CD4-positive, alpha-beta T cell treated with Interleukin-15 for 4 hours (primary cell): ENCODE data around the gene GRK6.
"Not testable (repeated sequence)": the region's sequence is repeated elsewhere in the genome, so short reads cannot be mapped to it uniquely, and the experiment has no call there.

Experiments
- DNase-seq: peaks from one replicate; pipeline ENCODE4 v3.0.0-alpha.2; 2020; ENCODE audit warnings: low spot score

The GRK6 gene

GRCh38 chr5:177471610-177472356 is 45.3 kb downstream of the GRK6 start:
- DNase-seq, result peak; percentile 48

GRCh38 chr5:177472460-177473442 is 46.3 kb downstream of the GRK6 start:
- DNase-seq, result peak; percentile 48

DNA sequence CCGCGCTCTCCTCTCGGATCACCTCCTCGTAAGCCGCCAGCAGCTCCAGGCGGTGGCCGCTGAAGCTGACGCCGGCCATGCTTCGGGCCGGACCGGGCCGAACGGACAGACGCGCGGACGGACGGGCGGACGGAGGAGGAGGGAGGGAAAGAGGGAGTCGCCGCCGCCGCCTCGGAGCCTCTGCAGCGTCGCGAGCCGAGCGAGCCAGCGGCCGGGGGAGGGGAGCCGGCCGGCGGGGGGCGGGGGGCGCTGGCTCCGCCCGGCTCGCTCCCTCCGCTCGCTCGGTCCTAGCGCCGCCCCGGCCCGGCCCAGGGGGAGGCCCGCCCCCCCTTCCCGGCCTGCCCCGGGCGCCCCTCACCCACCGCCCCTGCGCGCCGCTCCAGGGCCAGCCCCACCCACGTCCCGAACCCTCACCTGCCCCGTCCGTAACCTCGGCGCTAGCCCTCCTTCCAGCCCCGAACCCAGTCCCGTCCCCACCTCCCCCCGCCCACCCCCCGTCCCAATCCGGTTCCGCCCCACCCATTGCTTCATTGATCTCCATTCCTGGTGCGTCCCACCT is 47.0 kb downstream of the GRK6 start, which contains the start of gene DBN1:
Gene DBN1 (minus strand): TSS at position 192 of the 559 bp plus-strand sequence. CDS start 113 bp downstream, at position 79.
- DNase-seq, result no peak

GRCh38 chr5:177474002-177474476 is 47.6 kb downstream of the GRK6 start:
- DNase-seq, result no peak

DNA sequence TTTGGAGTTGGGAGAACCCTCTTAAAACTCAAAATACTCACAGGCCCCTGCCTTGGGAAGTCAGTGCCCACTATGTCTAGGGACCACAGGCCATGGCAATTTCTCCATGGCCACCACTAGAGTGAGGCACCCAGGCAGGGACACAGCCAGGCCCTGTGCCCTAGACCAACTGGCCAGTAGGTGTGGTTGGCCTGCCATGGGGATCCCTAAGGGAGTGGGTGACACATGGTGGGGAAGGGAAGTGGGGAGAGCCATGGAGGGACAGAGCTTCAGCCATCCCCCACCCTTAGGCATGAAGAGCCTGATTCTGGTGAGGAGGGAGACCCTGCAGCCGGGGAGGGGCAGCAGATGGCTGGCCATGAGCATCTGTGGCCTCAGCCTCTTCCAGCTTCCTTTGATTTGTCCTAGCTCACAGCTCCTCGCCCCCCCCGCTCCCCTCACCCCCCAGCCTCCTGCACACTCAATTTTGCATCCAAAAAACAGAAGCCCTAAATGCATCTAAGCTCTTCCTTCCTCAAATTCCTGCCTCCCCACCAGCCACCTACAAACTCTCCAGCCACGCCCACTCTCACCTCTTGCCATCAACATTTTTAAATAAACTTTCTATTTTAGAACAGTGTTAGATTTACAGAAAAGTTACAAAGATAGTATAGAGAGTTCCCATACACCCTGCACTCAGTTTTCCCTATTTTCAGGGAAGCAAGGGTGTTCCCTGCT is 48.5 kb downstream of the GRK6 start:
- DNase-seq, result no peak

GRCh38 chr5:177475563-177476427 is 49.3 kb downstream of the GRK6 start:
- no peak for DNase-seq

DNA sequence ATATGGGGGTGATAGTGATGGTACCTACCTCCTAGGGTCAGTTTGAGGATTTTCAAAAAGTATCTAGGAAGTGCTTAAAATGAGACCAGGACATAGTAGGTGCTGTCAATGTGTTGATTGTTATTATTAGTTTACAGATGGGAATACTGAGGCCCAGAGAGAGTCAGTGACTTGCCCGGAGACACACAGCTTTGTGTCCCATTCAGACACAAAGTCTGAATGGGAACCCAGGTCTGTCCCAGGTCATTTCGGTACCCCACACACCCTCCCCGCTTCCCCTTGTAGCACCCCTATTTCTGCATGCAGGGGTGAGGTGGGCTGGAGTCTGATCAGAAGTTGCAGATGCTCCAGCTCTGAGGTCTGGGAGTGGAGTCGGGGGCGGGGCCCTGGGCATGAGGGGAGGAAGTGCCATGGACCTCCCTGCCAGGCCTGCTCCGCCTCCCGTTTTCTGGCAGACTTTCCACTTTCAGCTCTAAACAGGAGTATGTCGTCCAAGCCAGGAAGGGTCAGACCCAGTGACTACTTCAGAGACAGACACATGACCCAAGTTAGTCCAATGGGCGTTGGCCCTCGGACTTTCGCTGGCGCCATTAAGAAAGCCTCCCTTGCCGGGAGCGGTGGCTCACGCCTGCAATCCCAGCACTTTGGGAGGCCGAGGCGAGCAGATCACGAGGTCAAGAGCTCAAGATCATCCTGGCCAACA is 50.2 kb downstream of the GRK6 start:
- DNase-seq, result no peak

- DNase-seq, result no peak
Observed at GRCh38 chr5:177477701-177478477, 51.4 kb downstream of the GRK6 start.

DNA sequence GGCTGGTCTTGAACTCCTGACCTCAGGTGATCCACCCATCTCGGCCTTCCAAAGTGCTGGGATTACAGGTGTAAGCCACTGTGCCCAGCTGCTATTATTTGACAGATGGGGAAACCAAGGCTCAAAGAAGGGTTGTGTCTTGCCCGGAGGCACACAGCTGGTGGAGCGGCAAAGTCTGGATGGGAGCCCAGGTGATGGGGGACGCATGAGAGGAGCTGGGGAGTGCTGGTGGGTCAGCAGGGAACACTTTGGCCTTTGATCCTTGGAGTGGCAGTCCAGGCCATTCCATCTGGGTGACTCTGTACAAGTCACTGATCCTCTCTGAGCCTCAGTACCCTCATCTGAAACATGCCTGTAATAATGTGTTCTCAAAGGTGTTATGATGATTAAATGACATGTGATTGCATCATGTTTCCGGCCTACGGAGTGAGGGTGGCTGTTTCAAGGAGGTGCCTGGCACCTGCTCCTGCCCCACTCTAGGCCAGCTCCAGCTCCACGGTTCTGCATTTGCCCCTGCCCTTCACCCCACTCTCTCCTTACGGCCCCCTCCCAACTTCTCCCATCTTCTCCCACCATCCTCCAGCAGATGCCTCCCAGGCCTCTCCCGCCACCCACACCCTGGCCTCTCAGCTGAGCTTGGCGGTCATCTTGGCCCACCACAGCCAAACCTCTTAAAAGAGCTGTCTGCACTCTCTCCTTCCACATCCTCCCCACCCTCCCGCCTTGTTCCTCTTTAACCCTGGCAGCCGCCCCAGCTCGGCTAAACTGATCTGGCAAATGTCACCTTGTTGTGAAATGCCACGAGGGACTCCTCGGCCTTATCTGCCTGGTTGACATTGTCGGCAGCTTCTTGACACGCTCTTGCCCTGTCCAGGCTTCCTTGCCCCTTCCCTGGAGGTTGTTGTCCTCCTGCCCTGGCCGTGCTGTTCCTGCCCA is 52.5 kb downstream of the GRK6 start:
- no peak for DNase-seq

DNA sequence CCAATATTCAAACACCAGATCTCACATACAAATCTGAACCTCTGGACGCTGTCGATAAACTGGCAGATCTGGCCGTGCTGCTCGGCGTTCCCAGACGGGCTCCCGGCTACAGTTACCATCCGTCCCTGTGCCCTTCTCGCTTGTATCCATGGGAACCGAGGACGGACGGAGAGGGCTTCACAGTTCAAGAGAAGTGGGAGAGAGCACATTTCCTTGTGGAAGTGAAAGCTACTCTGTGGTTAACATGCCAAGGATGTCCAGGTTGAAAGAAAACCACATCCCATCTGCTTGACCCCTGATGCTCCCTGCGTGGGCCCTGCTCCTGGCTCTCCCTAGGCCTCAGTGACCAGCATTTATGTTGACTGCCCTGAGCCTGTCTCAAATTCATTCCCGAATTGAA is 53.3 kb downstream of the GRK6 start:
- DNase-seq, result no peak

- no peak for DNase-seq
Observed at GRCh38 chr5:177482359-177482795, 55.9 kb downstream of the GRK6 start.

DNA sequence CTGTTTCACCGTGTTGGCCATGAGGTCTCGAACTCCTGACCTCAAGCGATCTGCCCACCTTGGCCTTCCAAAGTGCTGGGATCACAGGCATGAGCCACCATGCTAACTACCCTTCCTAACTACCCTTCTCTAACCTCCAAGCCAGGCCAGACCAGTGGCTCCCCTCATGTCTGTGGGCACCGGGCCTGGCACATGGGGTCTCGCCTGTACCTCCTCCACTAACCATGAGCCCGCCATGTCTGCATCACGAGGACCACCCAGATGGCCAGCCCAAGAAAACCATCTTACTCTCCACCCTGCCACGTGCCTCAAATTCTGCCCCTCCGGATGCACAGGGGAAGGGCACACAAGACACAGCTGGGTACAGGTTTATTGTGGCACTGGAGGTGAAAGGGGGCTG is 56.6 kb downstream of the GRK6 start:
- DNase-seq, result no peak

- no peak for DNase-seq
Observed at GRCh38 chr5:177483994-177484901, 57.8 kb downstream of the GRK6 start.

DNA sequence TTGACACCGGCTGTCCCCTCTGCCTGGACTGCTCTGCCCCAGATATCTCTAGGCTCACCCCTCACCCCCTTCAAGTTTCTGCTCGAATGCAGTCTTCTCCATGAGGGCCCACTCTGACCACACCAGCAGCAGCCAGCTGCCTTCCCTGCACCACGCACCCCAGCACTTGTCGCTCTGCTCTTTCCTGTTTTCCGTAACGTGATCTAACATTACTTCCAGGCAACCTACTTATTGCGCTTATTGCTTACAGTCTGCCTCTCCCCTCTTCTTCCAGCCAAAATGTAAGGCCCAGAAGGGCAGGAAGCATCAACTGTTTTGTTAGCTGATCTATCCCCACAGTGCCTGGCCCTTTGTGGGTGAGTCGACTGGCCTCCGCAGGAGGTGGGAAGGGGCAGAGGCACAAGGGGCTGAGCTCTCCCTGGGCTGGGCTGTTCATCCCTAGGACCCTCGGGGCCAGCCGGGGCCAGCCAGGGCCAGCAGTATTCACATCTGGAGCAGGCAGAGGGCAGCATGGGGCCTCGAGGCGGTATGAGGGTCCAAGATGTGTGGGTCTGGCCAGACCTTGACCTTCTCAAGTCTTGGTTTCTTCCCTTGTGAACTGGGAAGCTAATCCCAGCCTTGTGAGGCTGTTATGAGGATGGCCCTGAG is 58.5 kb downstream of the GRK6 start:
- no peak for DNase-seq

GRCh38 chr5:177485753-177486152 is 59.3 kb downstream of the GRK6 start:
- DNase-seq, result not testable (repeated sequence)

GRCh38 chr5:177486256-177486655 is 59.8 kb downstream of the GRK6 start:
- DNase-seq, result no peak

DNA sequence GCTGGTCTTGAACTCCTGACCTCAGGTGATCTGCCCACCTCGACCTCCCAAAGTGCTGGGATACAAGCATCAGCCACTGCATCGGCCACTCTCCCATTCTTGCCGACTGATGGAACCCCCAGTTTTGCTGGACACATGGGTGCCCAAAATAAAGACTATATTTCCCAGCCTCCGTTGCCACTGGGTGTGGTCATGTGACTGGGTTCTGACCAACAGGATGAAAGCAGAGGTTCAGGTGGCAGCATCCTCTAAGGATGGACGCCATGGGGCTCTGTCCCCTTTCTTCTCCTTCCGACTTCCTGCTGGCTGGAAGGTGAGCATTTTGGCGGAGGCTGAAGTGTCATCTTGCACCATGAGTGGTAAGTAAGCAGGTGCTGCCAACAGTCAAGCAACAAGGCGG is 60.7 kb downstream of the GRK6 start:
- DNase-seq, result no peak
